CD4-positive, alpha-beta T cell treated with Interleukin-21 for 1 hour (primary cell): ENCODE measurements around the gene IKZF1.

Source experiments
- DNase-seq: peaks from one replicate; pipeline ENCODE4 v3.0.0-alpha.2; 2020

IKZF1 gene

DNA sequence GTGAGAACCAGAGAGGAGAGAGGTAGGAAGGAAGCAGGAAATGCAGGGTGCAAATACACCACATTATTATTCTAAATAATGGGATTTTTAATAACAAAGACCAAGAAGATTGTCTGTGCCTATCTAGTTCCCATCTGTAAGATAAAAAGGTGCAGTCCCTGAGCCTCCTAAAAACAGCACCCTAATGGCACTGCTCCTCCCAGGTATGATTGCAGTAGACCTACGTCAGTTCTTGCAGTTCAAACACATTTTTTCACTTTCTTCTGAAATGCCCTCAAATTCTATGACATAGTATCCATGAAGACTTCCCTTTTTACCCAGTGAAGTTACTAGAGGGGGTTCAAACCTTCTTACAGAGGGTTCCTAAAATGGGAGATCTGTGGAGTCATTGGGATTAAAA is 75.0 kb downstream of the IKZF1 start:
- no peak for DNase-seq

DNA sequence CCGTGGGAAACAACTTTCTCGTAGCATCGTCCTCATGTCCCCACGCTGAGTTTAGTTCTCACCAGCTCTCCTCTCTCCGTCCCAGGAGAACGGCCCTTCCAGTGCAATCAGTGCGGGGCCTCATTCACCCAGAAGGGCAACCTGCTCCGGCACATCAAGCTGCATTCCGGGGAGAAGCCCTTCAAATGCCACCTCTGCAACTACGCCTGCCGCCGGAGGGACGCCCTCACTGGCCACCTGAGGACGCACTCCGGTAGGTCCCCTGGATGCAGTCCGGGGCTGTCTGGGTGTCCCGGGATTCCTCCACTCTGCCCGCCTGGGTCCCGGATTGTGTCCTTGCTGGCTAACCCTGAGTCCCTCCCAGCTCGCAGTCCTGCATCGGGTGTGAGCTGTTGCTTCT is 77.9 kb downstream of the IKZF1 start:
- DNase-seq: no peak

DNA sequence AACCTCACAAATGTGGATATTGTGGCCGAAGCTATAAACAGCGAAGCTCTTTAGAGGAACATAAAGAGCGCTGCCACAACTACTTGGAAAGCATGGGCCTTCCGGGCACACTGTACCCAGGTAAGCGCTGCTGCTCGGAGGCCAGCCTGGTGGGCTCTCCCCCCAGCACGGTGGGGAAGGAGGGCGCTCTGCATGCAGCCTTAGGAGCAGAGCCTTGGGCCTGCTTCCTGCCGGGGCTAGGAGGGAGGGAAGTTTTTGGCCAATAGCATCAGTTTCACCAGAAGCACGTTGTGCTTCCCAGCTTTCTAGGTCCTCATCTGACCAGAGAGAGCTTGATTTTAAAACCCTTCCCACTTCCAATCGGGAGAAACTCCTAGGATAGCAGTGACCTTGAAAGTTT is 82.8 kb downstream of the IKZF1 start:
- DNase-seq: no peak

DNA sequence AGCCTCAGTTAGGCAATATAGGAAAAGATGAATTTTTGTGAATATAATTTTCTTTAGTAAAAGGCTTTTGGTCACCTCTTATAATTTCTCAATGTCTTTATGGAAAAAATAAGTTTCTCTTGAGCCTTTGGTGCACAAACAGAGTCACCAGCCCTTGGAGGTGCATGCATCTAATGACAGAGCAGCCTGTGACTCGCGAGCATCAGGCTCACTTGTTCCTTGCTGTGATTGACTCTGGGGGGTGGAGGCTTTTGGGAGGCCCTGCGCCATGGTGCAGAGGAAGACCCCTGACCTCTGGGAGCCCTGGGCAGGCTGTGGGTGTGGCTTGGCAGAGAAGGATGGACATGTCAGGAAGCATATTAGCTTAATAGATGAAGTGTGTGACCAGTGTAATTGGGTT is 85.4 kb downstream of the IKZF1 start:
- DNase-seq: no peak

DNA sequence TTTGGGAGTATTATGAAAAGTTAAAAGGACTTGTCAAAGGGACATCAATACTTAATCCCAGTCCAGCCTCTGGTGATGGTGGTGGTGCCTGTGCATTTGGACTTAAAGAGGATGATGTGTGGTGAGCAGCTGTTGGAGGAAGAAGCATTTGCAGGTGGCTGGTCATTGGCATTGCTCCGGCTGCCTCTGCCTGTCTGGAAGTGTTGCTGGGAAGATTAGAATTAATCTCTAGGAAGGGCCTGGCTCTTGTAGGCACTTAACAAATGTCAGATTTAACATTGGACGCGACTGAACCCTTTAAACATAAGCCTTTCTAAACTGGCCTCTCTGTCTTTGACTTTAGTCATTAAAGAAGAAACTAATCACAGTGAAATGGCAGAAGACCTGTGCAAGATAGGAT is 86.9 kb downstream of the IKZF1 start:
- DNase-seq: no peak

DNA sequence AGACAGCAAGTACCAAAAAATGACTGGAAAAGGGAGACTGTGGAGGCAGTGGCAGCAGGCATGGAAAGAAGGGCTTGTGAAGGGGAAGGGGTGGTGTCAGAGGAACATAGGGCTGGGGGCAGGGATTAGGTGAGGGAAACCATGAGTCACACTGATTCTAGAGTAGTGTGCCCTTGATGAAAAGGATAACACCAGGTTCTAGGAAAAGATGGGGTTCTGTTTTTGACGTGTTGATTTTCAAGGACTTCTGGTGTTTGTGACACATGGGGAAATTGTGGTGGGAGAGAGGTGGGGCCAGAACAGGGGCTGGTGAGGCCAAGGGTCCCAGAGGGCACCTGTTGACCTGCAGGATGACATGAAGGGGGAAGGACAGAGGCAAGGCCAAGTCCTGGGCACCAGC is 88.6 kb downstream of the IKZF1 start:
- no peak for DNase-seq

DNA sequence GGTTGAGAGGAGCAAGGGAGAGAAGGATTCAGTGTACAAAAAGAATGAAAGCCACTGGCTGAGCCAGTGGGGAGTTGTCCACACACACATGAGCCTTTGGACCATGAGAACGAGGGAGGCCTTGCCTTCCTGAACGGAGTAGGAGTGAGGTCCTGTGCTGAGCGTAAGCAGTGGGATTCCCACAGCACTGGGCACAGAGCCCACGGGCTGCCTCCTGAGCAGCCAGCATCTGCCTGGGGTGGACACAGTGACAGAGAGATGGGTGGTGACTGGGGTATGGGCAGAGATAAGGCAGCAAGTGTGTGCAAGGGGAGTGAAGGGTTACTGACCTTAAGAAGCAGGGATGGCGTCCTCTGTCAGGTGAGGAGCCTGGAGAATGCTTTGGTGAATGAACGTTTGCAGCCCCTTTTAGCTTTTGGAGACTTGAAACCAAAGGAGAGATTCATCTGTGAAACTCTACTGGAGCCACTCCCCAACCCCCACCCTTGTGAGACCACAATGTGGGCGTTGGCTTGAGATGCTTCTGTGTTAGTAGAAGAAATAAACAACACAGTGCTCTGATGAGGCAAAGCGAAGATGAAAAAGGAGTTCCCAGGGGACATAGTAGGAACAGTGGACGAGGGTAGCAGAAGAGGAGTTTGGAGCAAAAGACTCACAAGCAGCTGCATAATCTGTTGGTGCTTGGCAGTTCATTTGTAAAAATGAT is 89.2 kb downstream of the IKZF1 start:
- peak; percentile 57 for DNase-seq

DNA sequence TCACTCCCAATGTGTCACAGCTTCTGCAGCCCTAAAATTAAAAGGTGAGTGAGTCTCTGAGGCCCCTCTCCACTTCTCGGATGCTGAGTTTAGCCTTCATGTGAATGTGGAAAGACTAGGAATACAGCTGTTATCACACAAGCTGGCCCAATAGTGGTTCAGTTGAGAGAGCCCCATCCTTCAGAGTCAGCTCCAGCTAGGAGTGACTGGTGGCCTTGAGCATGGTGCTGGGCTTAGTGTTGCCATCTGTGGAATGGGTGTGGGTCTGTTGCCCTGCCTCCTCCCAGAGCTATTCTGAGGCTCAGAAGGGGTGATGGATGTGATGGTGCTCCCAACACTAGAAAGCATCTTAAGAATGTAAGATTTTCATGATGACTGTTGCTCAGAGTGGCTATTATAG is 89.8 kb downstream of the IKZF1 start:
- DNase-seq: no peak

DNA sequence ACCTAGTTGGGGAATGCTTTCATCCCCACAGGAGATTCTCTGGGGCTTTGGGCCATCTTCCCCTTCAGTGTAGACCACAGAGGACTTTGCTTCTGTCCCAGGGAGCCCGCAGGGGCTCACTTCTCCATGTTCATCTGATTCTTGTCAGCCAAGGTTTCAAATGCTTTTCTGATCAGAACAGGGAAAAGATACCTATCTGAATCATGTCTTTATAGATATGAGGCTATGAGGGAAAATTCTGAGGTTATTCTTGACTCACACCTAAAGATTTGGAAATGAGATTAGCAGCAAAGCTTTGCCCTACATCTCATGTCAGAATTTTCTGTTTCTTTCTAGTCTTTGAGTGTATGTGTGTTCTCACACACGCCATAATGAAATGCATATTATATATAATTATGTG is 92.3 kb downstream of the IKZF1 start:
- DNase-seq: peak; percentile 37

DNA sequence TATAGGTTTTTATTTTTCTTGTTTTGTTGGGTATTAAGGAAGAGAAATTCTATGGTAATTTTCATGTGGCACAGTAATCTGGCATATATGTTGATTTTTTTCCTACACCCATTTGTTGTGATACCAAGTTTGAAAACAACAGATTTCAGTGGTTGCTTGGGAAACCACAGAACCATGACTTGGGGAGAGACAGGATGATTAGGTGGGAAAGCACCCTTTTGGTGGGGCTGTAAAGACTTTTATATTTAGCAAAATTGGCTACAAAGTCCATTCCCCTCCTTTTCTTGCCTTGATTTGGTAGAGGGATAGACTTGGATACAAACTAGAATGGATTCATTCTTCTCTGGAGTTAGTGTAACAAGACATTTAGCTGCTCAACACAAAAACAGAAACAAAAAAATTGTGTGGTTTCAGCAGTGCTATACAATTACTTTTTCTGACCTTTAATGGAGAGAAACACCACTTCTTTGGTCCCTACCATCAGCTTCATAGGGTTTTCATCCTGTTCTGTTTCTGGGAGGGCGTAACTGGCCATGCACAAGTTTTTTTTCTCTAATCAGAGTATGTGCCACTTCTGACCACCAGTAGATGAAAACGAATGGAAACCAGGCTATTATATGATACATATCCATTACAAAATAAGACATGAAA is 92.9 kb downstream of the IKZF1 start:
- DNase-seq: peak; percentile 67

DNA sequence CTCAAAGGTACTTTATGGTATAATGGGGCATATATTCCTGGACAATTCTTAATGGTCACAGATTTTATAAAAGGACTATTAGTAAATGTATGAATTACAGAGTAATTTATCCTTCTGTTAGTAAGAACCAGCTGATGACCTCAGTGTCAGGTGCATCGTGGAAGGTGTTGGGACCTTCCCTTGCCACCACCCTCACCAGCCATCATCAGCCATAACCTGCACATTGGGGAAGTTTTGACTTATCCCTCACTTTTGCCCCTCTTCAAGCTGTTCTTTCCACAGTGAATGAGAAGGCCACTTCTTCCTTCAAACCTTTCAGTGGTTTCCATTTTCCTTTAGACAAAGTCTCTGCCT is 93.4 kb downstream of the IKZF1 start:
- DNase-seq: no peak

DNA sequence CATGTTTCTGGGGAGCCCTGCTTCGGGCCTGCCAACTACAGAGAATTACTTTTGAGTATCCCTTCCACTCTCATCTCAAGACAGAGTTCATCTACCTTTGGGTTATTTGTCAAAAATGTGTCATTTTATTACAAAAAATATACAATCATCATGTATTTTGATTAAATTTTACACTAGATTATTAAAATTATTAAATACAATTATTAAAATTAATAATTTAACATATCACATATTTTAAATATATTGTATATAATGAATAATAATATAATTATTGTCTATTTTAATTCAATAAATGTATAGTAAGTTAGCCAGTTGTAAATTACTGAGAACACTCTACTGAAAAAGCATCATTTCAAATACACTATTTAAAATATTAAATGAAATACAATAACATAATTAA is 94.7 kb downstream of the IKZF1 start:
- no peak for DNase-seq

DNA sequence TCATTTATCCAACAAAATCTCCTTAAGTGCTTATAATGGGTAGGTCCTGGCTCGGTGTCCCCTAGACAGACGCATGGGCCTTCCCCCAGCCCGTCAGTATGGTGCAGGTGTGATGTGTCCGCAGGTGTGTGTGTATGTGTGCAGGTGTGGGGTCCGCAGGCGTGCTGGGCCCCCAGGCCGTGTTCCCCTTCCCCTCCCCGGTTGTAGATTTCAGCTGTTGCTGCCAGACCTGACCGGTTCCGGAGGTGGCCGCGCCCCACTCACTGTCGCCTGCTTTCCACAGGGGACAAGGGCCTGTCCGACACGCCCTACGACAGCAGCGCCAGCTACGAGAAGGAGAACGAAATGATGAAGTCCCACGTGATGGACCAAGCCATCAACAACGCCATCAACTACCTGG is 95.1 kb downstream of the IKZF1 start:
- DNase-seq: no peak

DNA sequence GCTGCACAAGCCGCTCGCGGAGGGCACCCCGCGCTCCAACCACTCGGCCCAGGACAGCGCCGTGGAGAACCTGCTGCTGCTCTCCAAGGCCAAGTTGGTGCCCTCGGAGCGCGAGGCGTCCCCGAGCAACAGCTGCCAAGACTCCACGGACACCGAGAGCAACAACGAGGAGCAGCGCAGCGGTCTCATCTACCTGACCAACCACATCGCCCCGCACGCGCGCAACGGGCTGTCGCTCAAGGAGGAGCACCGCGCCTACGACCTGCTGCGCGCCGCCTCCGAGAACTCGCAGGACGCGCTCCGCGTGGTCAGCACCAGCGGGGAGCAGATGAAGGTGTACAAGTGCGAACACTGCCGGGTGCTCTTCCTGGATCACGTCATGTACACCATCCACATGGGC is 95.6 kb downstream of the IKZF1 start:
- no peak for DNase-seq

DNA sequence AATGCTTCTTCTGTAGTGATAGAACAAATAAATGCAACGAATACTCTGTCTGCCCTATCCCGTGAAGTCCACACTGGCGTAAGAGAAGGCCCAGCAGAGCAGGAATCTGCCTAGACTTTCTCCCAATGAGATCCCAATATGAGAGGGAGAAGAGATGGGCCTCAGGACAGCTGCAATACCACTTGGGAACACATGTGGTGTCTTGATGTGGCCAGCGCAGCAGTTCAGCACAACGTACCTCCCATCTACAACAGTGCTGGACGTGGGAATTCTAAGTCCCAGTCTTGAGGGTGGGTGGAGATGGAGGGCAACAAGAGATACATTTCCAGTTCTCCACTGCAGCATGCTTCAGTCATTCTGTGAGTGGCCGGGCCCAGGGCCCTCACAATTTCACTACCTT is 99.9 kb downstream of the IKZF1 start:
- no peak for DNase-seq

DNA sequence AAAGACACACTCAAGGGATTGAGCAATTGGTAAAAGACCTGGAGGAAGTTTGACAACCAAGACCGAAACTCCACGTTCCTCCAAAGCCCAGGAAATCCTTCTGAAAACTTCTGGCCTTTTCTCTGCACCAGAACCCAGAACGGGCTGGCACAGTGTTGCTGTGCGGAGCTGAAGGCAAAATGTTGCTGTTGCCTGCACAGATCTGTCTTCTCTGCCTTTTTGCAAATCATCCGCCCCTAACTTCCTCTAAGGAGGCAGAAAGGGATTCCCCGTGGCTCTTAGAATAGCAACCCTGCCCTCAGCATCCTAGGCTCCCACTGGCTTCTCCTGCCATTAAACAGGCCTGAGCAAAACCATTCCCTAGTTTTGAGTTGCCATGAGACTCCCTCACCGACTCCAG is 100.7 kb downstream of the IKZF1 start:
- DNase-seq: no peak

DNA sequence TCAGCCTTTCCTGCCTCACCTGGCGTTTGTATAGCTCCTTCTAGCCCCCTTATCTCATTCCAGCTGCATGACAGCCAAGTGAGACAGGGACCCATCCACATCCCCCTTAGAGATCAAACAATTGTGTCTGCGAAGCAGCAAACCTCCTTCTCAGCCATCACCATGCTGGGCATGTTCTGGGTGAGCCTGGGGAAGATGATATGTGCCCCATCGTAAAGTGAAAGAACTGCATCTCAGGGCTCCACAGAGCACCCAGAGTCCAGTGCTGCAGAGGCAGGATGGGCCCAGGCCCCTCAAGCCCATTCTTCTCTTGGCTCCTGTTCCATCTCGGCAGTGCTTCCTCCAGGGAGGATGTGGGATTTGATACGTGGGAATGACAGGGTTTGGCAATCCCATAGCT is 102.4 kb downstream of the IKZF1 start:
- DNase-seq: no peak

DNA sequence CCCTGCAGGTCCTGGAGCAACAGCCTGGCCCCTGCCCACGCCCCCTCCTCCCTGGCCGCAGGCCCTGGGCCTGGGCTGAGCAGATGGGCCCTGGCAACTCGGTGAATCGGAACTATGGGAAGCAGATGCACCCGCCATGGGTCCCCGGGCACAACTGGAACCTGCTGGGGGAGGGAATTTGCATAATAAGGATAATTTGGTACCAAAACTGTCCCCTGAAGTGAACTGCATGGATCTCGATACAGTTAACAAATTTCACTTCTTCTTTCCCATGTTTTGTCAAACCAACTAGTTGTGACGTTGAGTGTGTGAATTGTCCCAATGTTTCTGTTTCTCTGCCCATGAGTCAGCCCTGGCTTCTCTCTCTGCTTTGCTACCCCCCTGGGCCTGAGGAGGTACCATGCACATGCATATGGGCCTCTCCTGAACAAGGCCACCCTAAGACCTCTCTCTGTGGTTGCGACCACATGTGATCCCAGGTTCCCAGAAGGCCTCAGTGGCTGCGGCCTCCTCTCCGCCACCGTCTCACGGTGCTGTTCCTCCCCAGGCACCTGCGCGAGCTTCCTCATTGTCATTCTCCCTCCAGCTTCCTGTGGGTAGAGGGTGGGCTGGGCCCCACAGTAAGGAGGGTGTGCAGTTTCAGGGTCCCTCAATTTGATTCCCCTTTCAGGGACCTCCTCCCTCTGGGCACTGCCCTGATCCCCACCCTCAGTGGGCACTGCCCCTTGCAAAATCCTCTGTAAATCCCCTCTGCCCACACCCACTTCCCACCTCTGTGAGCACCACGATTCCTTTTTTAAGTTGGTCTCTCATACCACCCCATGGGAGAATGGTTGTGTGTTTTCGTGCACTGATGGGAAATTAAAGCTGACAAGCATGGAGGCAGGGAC is 105.6 kb downstream of the IKZF1 start:
- no peak for DNase-seq

DNA sequence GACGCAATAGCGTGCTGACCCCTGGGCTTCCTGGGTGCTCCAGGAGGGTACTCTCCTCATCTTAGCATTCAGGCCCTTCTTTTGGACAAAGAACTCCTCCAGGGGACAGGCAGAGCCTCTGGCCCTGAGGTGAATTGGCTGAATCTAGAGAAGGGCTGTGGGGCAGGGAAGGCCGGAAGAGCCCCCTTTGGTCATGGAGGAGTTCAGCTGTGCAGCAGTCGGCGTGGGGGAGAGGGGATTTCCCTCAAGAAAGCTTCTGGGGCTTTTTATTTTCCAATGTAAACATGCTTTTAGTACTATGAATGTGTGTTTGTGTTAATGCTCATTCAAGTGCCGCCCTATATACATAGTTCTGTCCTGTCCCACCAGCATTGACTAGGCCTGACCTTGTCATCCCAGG is 106.8 kb downstream of the IKZF1 start:
- DNase-seq: no peak

DNA sequence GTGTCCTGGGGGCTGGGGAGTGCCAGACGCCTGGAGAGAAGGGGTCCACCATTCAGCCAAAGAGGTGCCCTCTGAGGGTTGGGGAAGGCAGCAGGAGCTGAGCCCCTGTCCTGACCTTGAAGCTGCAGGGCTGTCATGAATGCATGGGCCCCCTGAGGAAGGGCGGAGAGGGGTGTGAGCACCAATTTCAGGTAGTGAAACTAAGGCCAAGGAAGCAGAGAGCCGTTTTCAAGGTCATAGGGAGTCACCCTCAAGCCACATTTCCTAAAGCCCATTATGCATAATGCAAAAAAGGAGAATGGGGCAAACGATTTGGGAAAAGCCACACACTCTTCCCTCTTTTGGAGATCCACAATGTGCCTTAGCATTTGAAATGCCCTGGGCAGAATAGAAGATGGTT is 108.5 kb downstream of the IKZF1 start:
- no peak for DNase-seq

DNA sequence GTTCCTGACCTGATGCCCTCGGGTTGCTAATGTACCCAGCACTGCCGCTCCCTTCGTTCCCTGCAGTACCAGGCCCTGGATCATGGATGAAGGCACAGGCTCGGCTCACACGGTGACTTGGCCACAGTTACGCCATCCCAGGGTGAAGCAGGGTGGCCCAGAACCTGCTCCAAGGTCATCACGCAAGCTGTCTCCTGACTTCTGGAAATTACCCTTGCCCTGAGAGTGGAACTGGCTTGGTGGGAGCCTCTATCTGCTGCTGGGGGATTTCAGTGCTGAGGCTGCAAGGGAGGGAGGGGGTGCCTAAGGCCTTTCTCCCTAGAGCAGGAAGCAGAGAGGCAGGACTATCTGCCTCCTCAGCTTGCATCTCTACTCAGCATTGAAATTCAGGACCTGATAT is 109.0 kb downstream of the IKZF1 start:
- no peak for DNase-seq

DNA sequence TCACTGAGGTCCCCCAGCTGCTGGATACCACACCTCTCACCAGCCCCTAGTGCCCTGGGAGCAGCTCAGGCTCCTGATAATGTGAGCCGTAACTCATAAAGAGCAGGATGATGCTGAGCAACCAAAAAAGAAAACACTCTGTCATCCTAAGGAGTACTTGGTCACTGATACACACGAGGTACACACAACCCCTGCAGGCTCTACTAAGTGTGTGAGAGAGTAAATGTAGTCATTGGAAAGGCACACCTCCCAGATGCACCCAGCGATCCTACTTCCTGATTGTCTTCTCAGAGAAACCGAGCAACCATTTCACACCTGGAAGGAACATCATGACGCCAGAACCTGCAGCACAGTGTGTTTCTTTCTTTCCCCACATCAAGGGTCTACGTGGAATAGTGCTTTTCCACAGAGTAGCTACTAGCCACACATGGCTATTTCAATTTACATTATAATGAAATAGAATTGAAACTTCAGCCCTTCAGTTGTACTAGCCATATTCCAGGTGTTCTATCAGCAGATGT is 111.4 kb downstream of the IKZF1 start:
- no peak for DNase-seq

DNA sequence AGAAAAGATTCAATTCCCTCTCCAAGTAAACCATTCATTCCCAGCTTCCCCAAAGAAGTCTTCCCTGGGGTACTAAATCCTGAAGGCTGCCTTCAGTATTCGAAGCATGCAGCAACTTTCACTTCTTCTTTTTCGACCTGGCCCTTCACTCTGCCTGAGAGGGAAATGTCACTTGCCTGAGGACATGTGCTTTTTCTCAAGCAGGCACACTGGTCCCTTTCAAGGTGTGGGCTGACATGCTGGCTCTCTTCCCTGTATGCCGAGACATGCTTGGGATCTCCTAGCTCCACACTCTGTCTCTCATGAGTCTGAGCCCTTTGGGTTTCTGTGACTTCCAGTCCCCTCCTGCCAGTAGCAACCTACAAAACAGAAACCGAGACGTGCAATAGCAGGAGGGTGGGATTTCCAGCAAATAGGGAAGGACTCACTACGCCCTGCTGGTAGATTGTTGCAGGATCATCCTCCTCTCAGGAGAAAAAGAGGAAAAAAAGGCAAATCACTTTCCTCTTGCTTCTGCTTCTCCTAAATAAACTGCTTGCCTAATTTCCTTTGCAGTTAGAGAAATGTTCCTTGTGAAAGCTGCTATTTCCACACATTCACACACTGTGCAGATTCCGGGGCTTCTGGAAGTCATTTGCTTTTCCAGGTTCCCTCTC is 112.1 kb downstream of the IKZF1 start:
- DNase-seq: no peak
